Neuronal stem cell (in vitro differentiated cells): Measurements from ENCODE around the gene PIM3.

Experiments
- DNase-seq: peaks from one replicate; pipeline ENCODE4 v3.0.0-alpha.2; 2013; ENCODE audit warnings: low spot score
- H2AFZ ChIP-seq: one replicate; pipeline ENCODE4 v1.6.1; 2013; ENCODE audit warnings: mild to moderate bottlenecking, low read length, inconsistent platforms
- H2AK5ac ChIP-seq: 2 replicates; pipeline ENCODE4 v1.6.1; 2013; ENCODE audit warnings: low read depth, mild to moderate bottlenecking, inconsistent platforms, low read length, moderate library complexity, mixed read lengths
- H2BK120ac ChIP-seq: 2 replicates; pipeline ENCODE4 v1.6.1; 2013; ENCODE audit warnings: low read depth, mild to moderate bottlenecking, inconsistent platforms, low read length, moderate library complexity, mixed read lengths
- H2BK12ac ChIP-seq: one replicate; pipeline ENCODE4 v1.6.1; 2013; ENCODE audit warnings: low read length, inconsistent platforms
- H2BK15ac ChIP-seq: 2 replicates; pipeline ENCODE4 v1.6.1; 2013; ENCODE audit warnings: mild to moderate bottlenecking, low read length, inconsistent platforms, mixed read lengths
- H2BK5ac ChIP-seq: one replicate; pipeline ENCODE4 v1.6.1; 2013; ENCODE audit warnings: inconsistent platforms, mild to moderate bottlenecking, low read length, moderate library complexity
- H3K14ac ChIP-seq: one replicate; pipeline ENCODE4 v1.6.1; 2013; ENCODE audit warnings: low read length, inconsistent platforms
- H3K18ac ChIP-seq: 2 replicates; pipeline ENCODE4 v1.6.1; 2013; ENCODE audit warnings: low read length, inconsistent platforms
- H3K23ac ChIP-seq: 2 replicates; pipeline ENCODE4 v1.6.1; 2013; ENCODE audit warnings: low read depth, mild to moderate bottlenecking, mixed read lengths, low read length, inconsistent platforms; ENCODE audit not compliant: poor library complexity
- H3K27ac ChIP-seq: replicated peaks from 3 replicates; pipeline ENCODE4 v1.5.1; 2013; ENCODE audit warnings: low read length, inconsistent platforms
- H3K27me3 ChIP-seq, 3 experiments: 2 replicates each; pipeline ENCODE4 v1.6.1; 2013; ENCODE audit warnings: low read length in 3 of 3, mild to moderate bottlenecking in 2 of 3, inconsistent platforms in 1 of 3, low read depth in 1 of 3, mixed read lengths in 1 of 3, moderate library complexity in 1 of 3; ENCODE audit not compliant: control insufficient read depth in 3 of 3, insufficient read depth in 3 of 3
- H3K36me3 ChIP-seq, 2 donors: replicated peaks in 1 of 2; 2 replicates each; pipeline ENCODE4 v1.6.1; 2013; ENCODE audit warnings: low read length in 2 of 2; ENCODE audit not compliant: control insufficient read depth in 2 of 2, insufficient read depth in 2 of 2
- H3K4ac ChIP-seq: 2 replicates; pipeline ENCODE4 v1.6.1; 2013; ENCODE audit warnings: inconsistent platforms, mild to moderate bottlenecking, low read length, moderate library complexity
- H3K4me1 ChIP-seq, 2 donors: 1 replicate in 1 of 2; 2 replicates in 1 of 2; pipeline ENCODE4 v1.6.1; 2013; ENCODE audit warnings: low read length in 2 of 2, low read depth in 1 of 2; ENCODE audit not compliant: control insufficient read depth in 2 of 2, insufficient read depth in 1 of 2
- H3K4me2 ChIP-seq: one replicate; pipeline ENCODE4 v1.6.1; 2013; ENCODE audit warnings: mild to moderate bottlenecking, low read length, inconsistent platforms; ENCODE audit not compliant: insufficient read depth, poor library complexity, severe bottlenecking
- H3K4me3 ChIP-seq, 2 donors: 2 replicates each; pipeline ENCODE4 v1.5.1; 2013; ENCODE audit warnings: low read length in 2 of 2, mild to moderate bottlenecking in 2 of 2, inconsistent platforms in 1 of 2, moderate library complexity in 1 of 2
- H3K79me1 ChIP-seq: one replicate; pipeline ENCODE4 v1.6.1; 2013; ENCODE audit warnings: low read depth, mild to moderate bottlenecking, inconsistent platforms, low read length, moderate library complexity
- H3K9ac ChIP-seq: one replicate; pipeline ENCODE4 v1.6.1; 2013; ENCODE audit warnings: mild to moderate bottlenecking, low read depth, low read length, inconsistent platforms; ENCODE audit not compliant: poor library complexity
- H3K9me3 ChIP-seq, 2 donors: replicated peaks in 1 of 2; 2 replicates each; pipeline versions ENCODE3 to v1.6.1; 2013; ENCODE audit warnings: low read length in 2 of 2, mild to moderate bottlenecking in 2 of 2, inconsistent platforms in 1 of 2, low read depth in 1 of 2, mixed read lengths in 1 of 2, moderate library complexity in 1 of 2; ENCODE audit not compliant: control insufficient read depth in 2 of 2, insufficient read depth in 1 of 2
- H4K8ac ChIP-seq: one replicate; pipeline ENCODE4 v1.6.1; 2013; ENCODE audit warnings: low read depth, mild to moderate bottlenecking, inconsistent platforms, low read length, moderate library complexity
- H4K91ac ChIP-seq: one replicate; pipeline ENCODE4 v1.6.1; 2013; ENCODE audit warnings: low read length, low read depth, mild to moderate bottlenecking, inconsistent platforms; ENCODE audit not compliant: poor library complexity
- WGBS, 2 donors: extraction: QIAGEN DNeasy Blood & Tissue Kit; methylation state at CpG; one replicate each; pipeline ENCODE4 v1.1.7; 2013; ENCODE audit warnings: missing lambda C conversion rate in 2 of 2, mixed read lengths in 1 of 2; ENCODE audit not compliant: insufficient read length in 2 of 2, insufficient replicate concordance in 1 of 2; ENCODE audit errors: extremely low coverage in 2 of 2; 5-methylcytosine and 5-hydroxymethylcytosine counted together

The PIM3 gene

DNA sequence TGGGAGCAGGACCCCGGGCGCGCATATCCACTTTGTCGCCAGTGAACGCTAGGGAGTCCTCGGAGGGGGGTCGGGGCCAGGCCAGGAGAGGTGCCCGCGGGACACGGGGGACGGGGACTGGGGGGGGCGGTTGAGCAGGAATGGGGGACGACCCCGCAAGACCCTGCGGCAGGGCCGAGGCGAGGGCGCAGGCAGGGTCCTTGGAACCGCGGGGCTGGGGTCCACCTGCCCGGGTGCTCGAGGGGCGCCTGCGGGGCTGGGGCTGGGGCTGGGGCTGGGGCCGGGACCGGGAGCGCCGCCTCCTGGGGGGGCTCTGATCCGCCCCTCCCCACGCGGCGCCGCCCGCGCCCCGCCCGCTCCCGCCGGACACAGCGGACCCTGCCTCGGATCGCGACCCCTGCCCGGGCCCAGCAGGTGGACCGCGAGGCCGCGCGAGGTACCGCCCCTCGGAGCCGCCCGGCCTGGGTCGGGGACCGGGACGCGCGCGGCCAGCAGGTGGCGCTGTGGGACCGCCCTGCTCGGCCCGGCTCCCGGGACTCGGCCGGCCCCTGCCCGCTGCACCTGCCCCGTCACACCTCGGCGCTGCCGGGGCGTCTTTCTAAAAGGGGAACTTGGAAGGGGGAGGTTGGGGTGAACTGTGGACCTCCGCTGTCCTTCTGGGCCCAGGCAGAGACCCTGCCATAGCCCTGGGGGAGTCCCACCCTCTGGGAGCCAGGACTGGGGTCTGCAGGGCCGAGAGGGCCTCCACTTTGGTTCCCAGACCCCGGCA lies 31.2 kb upstream of the PIM3 start:
- Histone ChIP-seq H3K9ac (no peak overlapping the region), H3K79me1 (peaks cover 3% of the 10 kb centered on the region), H2BK120ac (no peak overlapping the region), H3K23ac (no peak overlapping the region), H3K18ac (peak overlapping the region; percentile 76), H3K4me2 (peak overlapping the region; percentile 25), H3K27ac (no peak overlapping the region), H2BK12ac (no peak overlapping the region), H4K91ac (no peak overlapping the region), H2AFZ (peak overlapping the region; percentile 92), H3K4me1 (peaks cover 5 to 7% of the 10 kb centered on the region in 2 donors), H2BK15ac (peak overlapping the region; percentile 96), H2AK5ac (peak overlapping the region; percentile 96), H3K27me3 (peaks cover 0 to 12% (median 10%) of the 10 kb centered on the region in 3 experiments), H3K9me3 (no peaks in the 10 kb centered on the region), H3K36me3 (peaks cover 0 to 5% of the 10 kb centered on the region in 2 donors), H4K8ac (peak overlapping the region; percentile 65), H3K4ac (no peak overlapping the region), H3K4me3 (no peak overlapping the region), H2BK5ac (peak overlapping the region; percentile 71), H3K14ac (peak overlapping the region; percentile 47)
- peak; percentile 69 for DNase-seq
- no CpG with 5 or more reads among the region's 75 CpGs for WGBS, 2 donors

- Histone ChIP-seq H3K4ac (no peak overlapping the region), H3K27me3 (peaks cover 0 to 12% (median 10%) of the 10 kb centered on the region in 3 experiments), H3K9ac (peak overlapping the region; percentile 72), H3K4me2 (no peak overlapping the region), H3K9me3 (no peaks in the 10 kb centered on the region), H3K18ac (peak overlapping the region; percentile 44), H3K27ac (no peak overlapping the region), H4K8ac (no peak overlapping the region), H2BK15ac (peak overlapping the region; percentile 96), H4K91ac (no peak overlapping the region), H2BK120ac (no peak overlapping the region), H3K36me3 (peaks cover 0 to 3% of the 10 kb centered on the region in 2 donors), H2AFZ (peak overlapping the region; percentile 92), H2BK5ac (peak overlapping the region; percentile 71), H3K4me3 (no peak overlapping the region), H3K23ac (peak overlapping the region; percentile 85), H3K4me1 (peaks cover 5 to 7% of the 10 kb centered on the region in 2 donors), H3K79me1 (peaks cover 3% of the 10 kb centered on the region), H2BK12ac (peak overlapping the region; percentile 59), H2AK5ac (peak overlapping the region; percentile 96), H3K14ac (peak overlapping the region; percentile 61)
- DNase-seq, result no peak
- WGBS, 2 donors, result no CpG with 5 or more reads among the region's 21 CpGs
Observed at GRCh38 chr22:49929994-49930575, 30.5 kb upstream of the PIM3 start.

GRCh38 chr22:49930596-49931412 lies 29.8 kb upstream of the PIM3 start:
- H3K9ac ChIP-seq, result peak overlapping the region; percentile 72

More at GRCh38 chr22:49930596-49931412, 29.8 kb upstream of the PIM3 start:
- no peak overlapping the region for H2BK5ac ChIP-seq
- H3K4me1 ChIP-seq, result peaks cover 5 to 7% of the 10 kb centered on the region in 2 donors
- no CpG with 5 or more reads among the region's 14 CpGs for WGBS, 2 donors
- no peak overlapping the region for H3K4ac ChIP-seq
- H3K23ac ChIP-seq, result peak overlapping the region; percentile 85
- H3K14ac ChIP-seq, result no peak overlapping the region
- peaks cover 0 to 12% (median 10%) of the 10 kb centered on the region in 3 experiments for H3K27me3 ChIP-seq
- H4K8ac ChIP-seq, result no peak overlapping the region
- H3K79me1 ChIP-seq, result peaks cover 3% of the 10 kb centered on the region
- no peak overlapping the region for H3K4me3 ChIP-seq
- peak overlapping the region; percentile 59 for H2BK12ac ChIP-seq
- no peak overlapping the region for H3K27ac ChIP-seq
- H2AFZ ChIP-seq, result no peak overlapping the region
- DNase-seq, result no peak
- H2BK120ac ChIP-seq, result no peak overlapping the region
- peak overlapping the region; percentile 96 for H2AK5ac ChIP-seq
- peak overlapping the region; percentile 96 for H2BK15ac ChIP-seq
- H3K18ac ChIP-seq, result peak overlapping the region; percentile 44
- H3K36me3 ChIP-seq, result no peaks in the 10 kb centered on the region
- no peaks in the 10 kb centered on the region for H3K9me3 ChIP-seq
- no peak overlapping the region for H3K4me2 ChIP-seq
- no peak overlapping the region for H4K91ac ChIP-seq
